Mesendoderm (in vitro differentiated cells): Measurements from ENCODE around the gene DNAAF1.

ENCODE experiments used
- DNase-seq: peaks from one replicate; pipeline ENCODE4 v3.0.0; 2013
- H2AK5ac ChIP-seq: 2 replicates; pipeline ENCODE4 v1.6.1; 2013; ENCODE audit warnings: low read length, inconsistent platforms
- H2BK120ac ChIP-seq: 2 replicates; pipeline ENCODE4 v1.6.1; 2013; ENCODE audit warnings: low read depth, mild to moderate bottlenecking, low read length, moderate library complexity, mixed read lengths
- H2BK15ac ChIP-seq: replicated peaks from 2 replicates; pipeline ENCODE4 v1.6.1; 2013; ENCODE audit warnings: low read depth, mild to moderate bottlenecking, moderate library complexity
- H2BK5ac ChIP-seq: 2 replicates; pipeline ENCODE4 v1.6.1; 2013; ENCODE audit warnings: low read length, inconsistent platforms
- H3K18ac ChIP-seq: 2 replicates; pipeline ENCODE4 v1.6.1; 2013; ENCODE audit warnings: mild to moderate bottlenecking, low read length, mixed read lengths
- H3K23ac ChIP-seq: one replicate; pipeline ENCODE4 v1.6.1; 2013; ENCODE audit warnings: low read length
- H3K27ac ChIP-seq: 2 replicates; pipeline ENCODE4 v1.5.1; 2013; ENCODE audit warnings: low read depth, mild to moderate bottlenecking, inconsistent platforms, low read length, moderate library complexity
- H3K27me3 ChIP-seq: 2 replicates; pipeline ENCODE4 v1.6.1; 2013; ENCODE audit warnings: low read length, control low read depth, mild to moderate bottlenecking, inconsistent platforms; ENCODE audit not compliant: insufficient read depth, poor library complexity
- H3K36me3 ChIP-seq: 2 replicates; pipeline ENCODE4 v1.6.1; 2013; ENCODE audit warnings: low read length, inconsistent platforms; ENCODE audit not compliant: control insufficient read depth, insufficient read depth
- H3K4ac ChIP-seq: one replicate; pipeline ENCODE4 v1.6.1; 2013; ENCODE audit warnings: low read depth, mild to moderate bottlenecking, low read length, moderate library complexity
- H3K4me1 ChIP-seq: 2 replicates; pipeline ENCODE4 v1.6.1; 2013; ENCODE audit warnings: low read depth, low read length, inconsistent platforms; ENCODE audit not compliant: control insufficient read depth
- H3K4me2 ChIP-seq: 2 replicates; pipeline ENCODE4 v1.6.1; 2013; ENCODE audit warnings: low read length
- H3K4me3 ChIP-seq: 2 replicates; pipeline ENCODE4 v1.5.1; 2013; ENCODE audit warnings: mild to moderate bottlenecking, low read length
- H3K56ac ChIP-seq: one replicate; pipeline ENCODE4 v1.6.1; 2013; ENCODE audit warnings: low read length
- H3K79me1 ChIP-seq: 2 replicates; pipeline ENCODE4 v1.6.1; 2013; ENCODE audit warnings: low read length, inconsistent platforms
- H3K79me2 ChIP-seq: 2 replicates; pipeline ENCODE4 v1.6.1; 2013; ENCODE audit warnings: mild to moderate bottlenecking, low read length; ENCODE audit not compliant: control insufficient read depth, insufficient read depth
- H3K9ac ChIP-seq: 2 replicates; pipeline ENCODE4 v1.6.1; 2013; ENCODE audit warnings: low read length, inconsistent platforms
- H4K5ac ChIP-seq: one replicate; pipeline ENCODE4 v1.6.1; 2013; ENCODE audit warnings: low read length
- H4K8ac ChIP-seq: one replicate; pipeline ENCODE4 v1.6.1; 2013; ENCODE audit warnings: low read depth, mild to moderate bottlenecking, control low read depth, low read length, moderate library complexity
- WGBS: extraction: QIAGEN DNeasy Blood & Tissue Kit; methylation state at CpG from one replicate; pipeline ENCODE4 v1.1.7; 2013; ENCODE audit warnings: low lambda C conversion rate, missing lambda C conversion rate; ENCODE audit not compliant: insufficient coverage; ENCODE audit errors: extremely low coverage; 5-methylcytosine and 5-hydroxymethylcytosine counted together

Gene DNAAF1

DNA sequence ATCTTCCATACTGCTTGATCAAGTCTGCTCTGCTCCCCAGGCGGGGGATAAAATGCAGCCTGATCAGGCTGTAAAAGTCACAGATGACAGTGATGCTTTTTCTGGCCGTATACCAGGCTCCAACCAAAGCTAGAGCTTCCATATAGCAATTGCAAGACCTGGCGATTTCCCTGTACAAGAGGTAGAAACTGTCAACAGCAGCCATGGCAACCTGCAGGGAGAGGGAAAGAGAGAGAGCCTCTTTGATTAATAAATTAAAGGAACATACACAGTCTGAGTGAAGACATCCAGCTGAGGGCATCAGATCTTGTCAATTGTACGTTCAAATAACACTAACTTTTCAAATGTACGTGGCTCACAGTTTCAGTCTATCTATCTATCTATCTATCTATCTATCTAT is 14.0 kb upstream of the DNAAF1 start:
- no peak overlapping the region for H3K9ac ChIP-seq
- no peak overlapping the region for H2BK15ac ChIP-seq
- no peak overlapping the region for H2BK5ac ChIP-seq
- peaks cover 1% of the 10 kb centered on the region for H3K79me2 ChIP-seq
- H3K18ac ChIP-seq, result no peak overlapping the region
- H3K27me3 ChIP-seq, result no peaks in the 10 kb centered on the region
- H4K5ac ChIP-seq, result no peak overlapping the region
- no peak for DNase-seq
- H3K36me3 ChIP-seq, result peaks cover 7% of the 10 kb centered on the region
- no peak overlapping the region for H3K23ac ChIP-seq
- peaks cover 6% of the 10 kb centered on the region for H3K79me1 ChIP-seq
- no peaks in the 10 kb centered on the region for H3K4me1 ChIP-seq
- no peak overlapping the region for H3K27ac ChIP-seq
- H3K4ac ChIP-seq, result no peak overlapping the region
- H2AK5ac ChIP-seq, result no peak overlapping the region
- no peak overlapping the region for H3K4me2 ChIP-seq
- no peak overlapping the region for H4K8ac ChIP-seq
- no peak overlapping the region for H3K56ac ChIP-seq
- no CpG with 5 or more reads among the region's 5 CpGs for WGBS
- H3K4me3 ChIP-seq, result no peak overlapping the region
- no peak overlapping the region for H2BK120ac ChIP-seq

DNA sequence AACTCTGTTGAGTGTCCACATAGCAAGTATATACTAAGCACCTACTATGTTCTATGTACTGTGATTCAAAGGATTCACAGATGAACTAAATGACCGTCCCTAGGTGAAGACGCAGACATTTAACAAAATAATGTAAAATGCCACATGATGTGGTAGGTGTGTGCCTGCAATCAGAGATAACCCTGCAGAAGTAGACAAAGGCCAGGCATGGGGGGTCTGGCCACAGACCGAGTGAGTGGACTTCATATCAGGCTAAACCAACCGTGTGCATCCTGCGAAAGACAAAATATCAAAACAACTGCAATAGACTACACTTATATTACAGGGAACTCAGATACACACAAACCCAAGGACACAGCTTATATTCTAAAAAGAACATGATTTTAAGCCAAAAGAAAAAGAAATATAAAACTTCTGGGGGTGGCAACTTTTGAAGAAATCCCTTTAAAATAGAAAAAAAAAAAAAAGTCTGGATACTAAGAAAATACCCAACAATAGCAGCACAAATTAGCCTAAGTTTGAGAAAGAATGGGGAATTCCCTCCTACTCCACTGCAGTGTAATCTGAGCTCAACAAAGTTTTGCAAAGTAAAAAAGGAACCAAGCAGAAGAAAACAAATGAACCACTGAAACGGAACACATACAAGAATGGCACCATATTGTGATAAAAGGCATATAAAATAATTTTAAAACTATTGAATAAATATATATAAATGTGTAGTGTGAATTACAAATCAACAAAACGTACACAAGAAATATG is 12.4 kb upstream of the DNAAF1 start:
- Histone ChIP-seq H3K27me3 (no peaks in the 10 kb centered on the region), H3K9ac (no peak overlapping the region), H3K18ac (no peak overlapping the region), H4K5ac (no peak overlapping the region), H3K36me3 (peaks cover 5% of the 10 kb centered on the region), H3K4me3 (no peak overlapping the region), H3K4ac (no peak overlapping the region), H4K8ac (no peak overlapping the region), H3K79me2 (peaks cover 10% of the 10 kb centered on the region), H3K4me2 (no peak overlapping the region), H2BK120ac (no peak overlapping the region), H3K4me1 (peaks cover 3% of the 10 kb centered on the region), H2AK5ac (no peak overlapping the region), H2BK5ac (no peak overlapping the region), H3K27ac (no peak overlapping the region), H3K79me1 (peaks cover 14% of the 10 kb centered on the region), H3K56ac (no peak overlapping the region), H2BK15ac (no peak overlapping the region), H3K23ac (no peak overlapping the region)
- DNase-seq, result no peak
- no CpG with 5 or more reads among the region's 7 CpGs for WGBS

- H3K18ac ChIP-seq, result no peak overlapping the region
- H3K36me3 ChIP-seq, result no peaks in the 10 kb centered on the region
- no peak overlapping the region for H2BK15ac ChIP-seq
- H3K79me2 ChIP-seq, result peaks cover 14% of the 10 kb centered on the region
- no peak overlapping the region for H3K4me3 ChIP-seq
- H2BK120ac ChIP-seq, result no peak overlapping the region
- H2AK5ac ChIP-seq, result no peak overlapping the region
- no peaks in the 10 kb centered on the region for H3K27me3 ChIP-seq
- no peak overlapping the region for H3K27ac ChIP-seq
- H3K9ac ChIP-seq, result no peak overlapping the region
- no peak overlapping the region for H3K4ac ChIP-seq
- H3K4me1 ChIP-seq, result peaks cover 14% of the 10 kb centered on the region
- no peak overlapping the region for H2BK5ac ChIP-seq
- no peak overlapping the region for H3K4me2 ChIP-seq
- H3K79me1 ChIP-seq, result peaks cover 21% of the 10 kb centered on the region
- H4K8ac ChIP-seq, result no peak overlapping the region
- DNase-seq, result no peak
- no peak overlapping the region for H3K23ac ChIP-seq
- WGBS, result no CpG with 5 or more reads among the region's 11 CpGs
- no peak overlapping the region for H3K56ac ChIP-seq
- H4K5ac ChIP-seq, result no peak overlapping the region
These were observed 8.6 kb upstream of the DNAAF1 start for GRCh38 chr16:84136331-84137125.

DNA sequence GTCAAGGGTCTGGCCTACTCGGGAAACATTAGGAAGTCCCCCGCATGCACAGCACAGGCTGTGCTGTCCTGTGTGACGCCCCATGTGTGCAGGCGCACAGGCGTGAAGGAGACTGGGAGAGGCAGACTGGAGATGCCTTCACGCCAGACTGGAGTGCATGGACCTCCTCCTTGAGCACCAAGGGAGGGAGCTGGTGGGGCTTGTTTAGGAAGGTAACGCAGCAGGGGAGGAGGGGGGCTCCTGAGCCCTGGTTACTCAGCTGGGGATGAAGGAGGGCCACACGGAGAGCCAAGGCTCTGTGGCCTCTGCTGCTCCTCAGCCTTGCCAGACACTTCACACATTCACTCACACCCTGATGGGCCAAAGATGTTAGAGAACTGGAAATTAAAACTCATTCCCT is 7.8 kb upstream of the DNAAF1 start:
- Histone ChIP-seq H4K8ac (no peak overlapping the region), H2AK5ac (no peak overlapping the region), H3K79me2 (peaks cover 14% of the 10 kb centered on the region), H3K79me1 (peaks cover 21% of the 10 kb centered on the region), H3K36me3 (no peaks in the 10 kb centered on the region), H3K4ac (no peak overlapping the region), H2BK15ac (no peak overlapping the region), H3K4me2 (no peak overlapping the region), H3K27ac (no peak overlapping the region), H3K18ac (no peak overlapping the region), H3K9ac (no peak overlapping the region), H3K4me1 (peaks cover 14% of the 10 kb centered on the region), H4K5ac (no peak overlapping the region), H3K27me3 (no peaks in the 10 kb centered on the region), H3K56ac (no peak overlapping the region), H2BK120ac (no peak overlapping the region), H2BK5ac (no peak overlapping the region), H3K4me3 (no peak overlapping the region), H3K23ac (no peak overlapping the region)
- no CpG with 5 or more reads among the region's 8 CpGs for WGBS
- peak; percentile 72 for DNase-seq

DNA sequence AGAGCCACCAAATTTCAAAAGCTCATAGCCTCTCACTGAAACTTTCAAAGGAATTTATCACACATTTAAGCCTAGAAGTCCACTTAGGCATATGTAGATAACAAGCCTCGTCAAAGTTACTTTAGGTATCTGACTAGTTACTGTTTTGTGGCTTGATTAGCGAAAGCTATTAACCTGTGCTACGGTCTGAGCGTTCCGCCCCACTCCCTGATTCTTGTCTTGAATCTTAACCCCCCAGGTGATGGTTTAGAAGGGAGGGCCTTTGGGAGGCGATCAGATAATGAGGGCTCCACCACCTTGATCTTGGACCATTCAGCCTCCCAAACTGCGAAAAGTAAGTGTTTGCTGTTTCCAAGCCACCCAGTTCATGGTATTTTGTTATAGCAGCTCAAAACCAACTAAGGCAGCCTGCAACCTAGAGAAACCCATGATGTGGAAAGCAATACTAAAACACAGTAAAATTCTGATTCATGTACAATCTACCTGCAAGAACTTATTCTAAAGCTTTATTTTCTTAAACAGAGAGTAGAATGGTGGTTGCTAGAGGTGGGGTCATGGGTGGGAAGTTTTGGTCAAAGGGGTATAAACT is 7.2 kb upstream of the DNAAF1 start:
- Histone ChIP-seq H2AK5ac (no peak overlapping the region), H3K27ac (no peak overlapping the region), H2BK15ac (no peak overlapping the region), H2BK5ac (no peak overlapping the region), H3K79me1 (peaks cover 19% of the 10 kb centered on the region), H3K4ac (no peak overlapping the region), H2BK120ac (no peak overlapping the region), H3K4me3 (no peak overlapping the region), H3K36me3 (no peaks in the 10 kb centered on the region), H3K4me2 (no peak overlapping the region), H3K4me1 (peaks cover 14% of the 10 kb centered on the region), H3K9ac (no peak overlapping the region), H3K27me3 (no peaks in the 10 kb centered on the region), H3K23ac (no peak overlapping the region), H3K56ac (no peak overlapping the region), H3K79me2 (peaks cover 14% of the 10 kb centered on the region), H4K8ac (no peak overlapping the region), H4K5ac (no peak overlapping the region), H3K18ac (no peak overlapping the region)
- no CpG with 5 or more reads among the region's 7 CpGs for WGBS
- DNase-seq, result peak; percentile 43
